Endothelial cell (in vitro differentiated cells): ENCODE results near the gene KDM8. TPM values are rescaled to one million over a fixed set of nuclear protein-coding genes. Genes with fewer than 3 reads are reported as not detected.
"Not testable (repeated sequence)": the region's sequence is repeated elsewhere in the genome, so short reads cannot be mapped to it uniquely, and the experiment has no call there.

Source experiments
- DNase-seq: peaks from one replicate; pipeline ENCODE4 v3.0.0; 2021; ENCODE audit warnings: low spot score
- H3K27ac Mint-ChIP-seq: one replicate; pipeline ENCODE4 v1.8.0; 2021; ENCODE audit warnings: mixed read lengths, inconsistent platforms; ENCODE audit not compliant: unreplicated experiment
- H3K27me3 Mint-ChIP-seq: one replicate; pipeline ENCODE4 v1.8.0; 2021; ENCODE audit warnings: mild to moderate bottlenecking, moderate library complexity, mixed read lengths, inconsistent platforms; ENCODE audit not compliant: unreplicated experiment
- H3K36me3 Mint-ChIP-seq: one replicate; pipeline ENCODE4 v1.8.0; 2021; ENCODE audit warnings: mild to moderate bottlenecking, low read depth, mixed read lengths, inconsistent platforms; ENCODE audit not compliant: unreplicated experiment
- H3K4me1 Mint-ChIP-seq: one replicate; pipeline ENCODE4 v1.8.0; 2021; ENCODE audit warnings: mild to moderate bottlenecking, mixed read lengths, inconsistent platforms; ENCODE audit not compliant: unreplicated experiment
- H3K4me3 Mint-ChIP-seq: one replicate; pipeline ENCODE4 v1.8.0; 2021; ENCODE audit warnings: mild to moderate bottlenecking, mixed read lengths, inconsistent platforms; ENCODE audit not compliant: unreplicated experiment
- H3K9me3 Mint-ChIP-seq: one replicate; pipeline ENCODE4 v1.8.0; 2021; ENCODE audit warnings: mixed read lengths, inconsistent platforms; ENCODE audit not compliant: unreplicated experiment
- CTCF ChIP-seq: fragments of 200-600 bp; sonication (generic); IDR thresholded peaks from one replicate; pipeline ENCODE4 v1.5.0; 2021; ENCODE audit warnings: antibody characterized with exemption; ENCODE audit not compliant: unreplicated experiment
- total RNA-seq: library from RNA; stranded (reverse); fragmentation: NEBNext Ultra II Directional; extraction: Animal tissue kit (Norgen Biotek cat#: 25700); gene quantifications from one replicate; pipeline ENCODE4 v1.2.1, GENCODE V29; 2021; ENCODE audit not compliant: unreplicated experiment

KDM8 gene
- total RNA-seq, 1 donor from 2014 or later: 5.7 TPM

DNA sequence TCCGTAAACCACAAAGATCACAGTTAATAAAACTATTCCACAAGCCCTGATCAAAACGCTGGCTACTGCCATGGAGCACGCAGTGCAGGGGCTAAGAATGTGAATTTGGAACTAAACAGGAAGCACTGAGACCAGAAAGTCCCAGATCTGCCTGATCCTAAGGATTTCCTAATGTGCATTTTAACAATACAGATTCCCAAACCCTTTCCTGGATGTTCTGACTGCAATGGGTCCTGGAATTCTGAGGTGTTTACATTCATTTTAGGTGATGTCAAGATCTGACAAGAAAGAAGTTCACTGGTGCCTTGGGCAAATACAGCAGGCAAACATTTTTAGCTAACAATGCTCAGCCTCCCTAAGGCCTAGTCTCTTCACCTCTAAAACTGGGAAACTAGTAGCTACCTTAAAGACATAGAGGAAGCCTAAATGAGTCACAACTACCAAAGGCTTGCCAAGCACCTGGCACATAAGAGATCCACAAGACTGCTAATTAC lies 55.0 kb downstream of the KDM8 start:
- H3K4me3 Mint-ChIP-seq: peak overlapping the region; percentile 21

DNA sequence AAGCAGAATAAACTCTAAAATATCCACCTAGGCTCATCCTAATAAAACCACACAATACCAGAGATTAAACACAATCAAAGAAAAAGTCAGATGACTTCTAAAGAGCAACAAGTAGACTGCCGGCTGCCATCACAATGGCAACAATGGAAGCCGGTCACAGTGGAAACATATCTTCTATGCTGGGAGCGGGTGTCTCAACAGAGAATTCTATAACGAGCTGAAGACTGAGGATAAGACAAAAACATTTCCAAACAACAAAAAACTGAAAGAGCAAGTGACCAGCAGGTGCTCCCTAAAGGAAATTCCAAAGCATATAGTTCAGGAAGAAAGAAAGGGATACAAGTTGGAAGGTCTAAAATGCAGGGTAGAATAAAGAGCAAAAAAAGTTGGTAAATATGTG lies 56.4 kb downstream of the KDM8 start:
- no peak for DNase-seq

More for the DNA sequence above, 55.0 kb downstream of the KDM8 start:
- TF ChIP-seq CTCF: no peak
- Mint-ChIP-seq H3K27ac (peak overlapping the region; percentile 96), H3K27me3 (no peaks in the 10 kb centered on the region), H3K36me3 (peaks cover 6% of the 10 kb centered on the region), H3K9me3 (no peaks in the 10 kb centered on the region), H3K4me1 (peaks cover 21% of the 10 kb centered on the region)
- DNase-seq: no peak

GRCh38 chr16:27262904-27263423 lies 59.6 kb downstream of the KDM8 start:
- not testable (repeated sequence) for H3K36me3 Mint-ChIP-seq, H3K4me3 Mint-ChIP-seq, DNase-seq, H3K27ac Mint-ChIP-seq, H3K27me3 Mint-ChIP-seq, H3K9me3 Mint-ChIP-seq
- H3K4me1 Mint-ChIP-seq: peaks cover 18% of the 10 kb centered on the region

More for the DNA sequence above, 56.4 kb downstream of the KDM8 start:
- peaks cover 21% of the 10 kb centered on the region for H3K4me1 Mint-ChIP-seq
- no peak overlapping the region for H3K4me3 Mint-ChIP-seq
- H3K27me3 Mint-ChIP-seq: no peaks in the 10 kb centered on the region
- H3K36me3 Mint-ChIP-seq: peaks cover 6% of the 10 kb centered on the region
- no peak overlapping the region for H3K27ac Mint-ChIP-seq
- TF ChIP-seq CTCF: no peak
- H3K9me3 Mint-ChIP-seq: no peaks in the 10 kb centered on the region

DNA sequence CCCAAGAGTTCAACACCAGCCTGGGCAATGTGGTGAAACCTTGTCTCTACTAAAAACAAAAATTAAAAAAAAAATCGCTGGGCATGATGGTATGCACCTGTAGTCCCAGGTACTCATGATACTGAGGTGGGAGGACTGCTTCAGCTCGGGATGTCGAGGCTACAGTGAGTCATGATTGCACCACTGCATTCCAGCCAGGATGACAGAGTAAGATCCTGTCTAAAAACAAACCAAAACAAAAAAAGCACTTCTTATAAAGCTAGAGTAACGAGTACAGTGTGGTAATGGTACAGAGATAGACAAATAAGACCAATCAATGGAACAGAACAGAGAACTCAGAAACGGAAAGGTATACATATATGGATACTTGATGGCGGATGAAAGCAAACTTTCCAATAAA lies 60.8 kb downstream of the KDM8 start:
- H3K27me3 Mint-ChIP-seq: no peaks in the 10 kb centered on the region
- no peak overlapping the region for H3K4me3 Mint-ChIP-seq
- H3K9me3 Mint-ChIP-seq: no peaks in the 10 kb centered on the region
- no peak overlapping the region for H3K27ac Mint-ChIP-seq
- H3K4me1 Mint-ChIP-seq: peaks cover 10% of the 10 kb centered on the region
- no peaks in the 10 kb centered on the region for H3K36me3 Mint-ChIP-seq
- no peak for DNase-seq
- TF ChIP-seq CTCF: no peak

DNA sequence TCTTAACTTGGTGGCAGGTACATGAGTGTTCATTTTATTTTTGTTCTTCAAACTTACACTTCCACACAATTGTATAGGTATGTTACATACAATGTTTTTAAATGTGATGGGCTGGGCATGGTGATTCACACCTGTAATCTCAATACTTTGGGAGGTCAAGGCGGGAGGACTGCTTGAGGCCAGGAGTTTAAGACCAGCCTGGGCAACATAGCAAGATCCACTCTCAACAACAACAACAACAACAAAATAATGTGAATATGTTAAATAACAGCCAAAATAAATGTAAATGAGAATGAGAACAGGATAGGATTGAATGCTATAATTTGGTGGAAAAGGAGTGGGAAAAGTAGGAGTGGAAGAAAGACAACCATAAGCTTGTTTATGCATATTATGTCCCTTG lies 62.7 kb downstream of the KDM8 start:
- DNase-seq: no peak
- Mint-ChIP-seq H3K4me3 (no peak overlapping the region), H3K36me3 (no peaks in the 10 kb centered on the region), H3K9me3 (no peaks in the 10 kb centered on the region), H3K27me3 (no peaks in the 10 kb centered on the region), H3K4me1 (peaks cover 3% of the 10 kb centered on the region), H3K27ac (no peak overlapping the region)
- TF ChIP-seq CTCF: no peak
